MV-4-11 (cell line): ENCODE results near the gene EDIL3.
A peak's percentile ranks its signal among the peaks of the same experiment; 100 is the strongest.

ENCODE experiments used
- DNase-seq: peaks from one replicate; lab custom pipeline; 2025; lab: John Stamatoyannopoulos, UW

The EDIL3 gene

DNA sequence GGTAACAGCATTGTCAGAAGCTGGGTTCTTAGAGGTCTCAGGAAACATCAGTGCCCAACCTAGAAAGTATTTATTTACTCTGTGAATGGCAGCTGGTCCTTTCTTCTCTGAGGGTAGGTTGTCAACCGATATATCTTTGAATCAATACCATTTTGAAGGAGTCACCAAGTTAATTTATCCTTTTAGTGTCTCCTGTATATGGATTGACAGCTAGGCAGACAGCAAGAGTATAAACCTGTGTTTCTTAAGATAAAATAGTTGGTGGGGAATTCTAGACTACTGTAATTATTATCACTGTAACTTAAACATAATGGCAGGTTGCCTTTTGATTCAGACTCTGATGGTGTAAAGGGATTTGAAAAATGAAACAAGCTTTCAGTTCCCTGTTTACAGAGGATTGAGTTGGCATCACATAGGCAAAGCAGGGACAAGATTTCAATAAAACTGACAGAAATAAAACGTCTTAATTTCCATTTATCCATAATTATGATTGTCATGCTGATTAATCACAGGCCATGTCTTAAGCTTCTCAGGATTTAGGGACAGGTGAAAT lies 473.2 kb downstream of the EDIL3 start:
- peak; percentile 32 for DNase-seq

DNA sequence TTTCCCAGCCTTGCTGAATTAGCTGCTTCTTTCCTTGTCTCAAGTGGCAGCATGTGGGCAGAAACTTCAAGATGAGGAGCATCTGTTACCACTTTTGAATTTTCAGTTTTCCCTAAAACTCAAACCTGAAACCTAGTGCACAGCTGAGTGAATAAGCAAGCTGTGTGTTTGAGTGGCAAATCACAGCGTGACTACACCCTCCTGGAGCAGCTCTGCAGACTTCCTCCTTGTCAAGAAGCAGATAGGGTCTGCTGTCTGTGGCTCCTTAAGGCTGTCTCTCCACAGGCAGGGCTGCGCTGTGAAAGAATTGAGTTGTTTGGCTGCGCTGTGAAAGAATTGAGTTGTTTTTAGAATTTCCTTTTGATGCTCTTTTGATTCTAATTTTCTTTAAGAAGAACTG lies 484.4 kb downstream of the EDIL3 start:
- DNase-seq: no peak

- DNase-seq: no peak
Observed at GRCh38 chr5:83899326-83899970, 485.2 kb downstream of the EDIL3 start.

DNA sequence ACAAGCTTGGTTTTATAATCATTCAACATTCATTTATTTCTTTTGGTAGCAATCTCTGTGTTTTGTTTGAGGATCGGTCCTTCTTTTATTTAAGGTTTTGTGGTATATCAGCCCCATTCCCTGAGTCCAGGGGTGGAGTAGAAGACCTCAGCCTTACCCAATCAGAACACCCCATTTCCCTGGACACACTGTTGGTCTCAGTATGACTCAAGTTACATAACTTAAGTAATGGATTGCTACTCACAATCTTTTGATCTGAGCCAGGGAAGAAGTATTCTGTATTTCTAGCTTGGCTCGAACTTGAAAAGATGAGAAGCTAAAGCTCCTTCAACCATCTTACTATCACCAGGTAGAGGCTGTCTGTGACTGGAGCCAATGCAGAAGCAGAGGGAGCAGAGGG lies 488.8 kb downstream of the EDIL3 start:
- DNase-seq: no peak

DNA sequence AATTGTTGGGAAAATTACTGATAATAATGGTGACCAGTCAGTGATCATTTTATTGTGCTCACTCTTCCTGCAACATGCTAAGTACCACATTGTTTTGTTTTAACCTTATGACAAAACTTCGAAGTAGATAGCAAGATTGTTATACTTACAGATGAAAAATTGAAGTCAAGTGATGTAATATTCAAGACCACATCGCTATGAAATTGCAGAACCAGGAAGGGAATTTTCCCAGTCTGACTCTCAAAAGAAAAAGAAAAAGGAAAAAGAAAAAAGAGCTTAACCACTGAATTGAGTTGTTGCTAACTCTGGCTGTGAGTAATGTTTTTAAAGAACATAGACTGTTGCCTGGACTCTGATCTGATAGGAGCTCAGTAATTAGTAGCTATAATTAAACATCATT lies 493.4 kb downstream of the EDIL3 start:
- DNase-seq: no peak
